ENCODE data around the gene CTRL. TPM values are rescaled to one million over a fixed set of nuclear protein-coding genes. Genes with fewer than 3 reads are reported as not detected.
"Not testable (repeated sequence)": the region's sequence is repeated elsewhere in the genome, so short reads cannot be mapped to it uniquely, and the experiment has no call there.

Gene CTRL
- total RNA-seq, 1 donor from 2014 or later = 0.96 TPM

DNA sequence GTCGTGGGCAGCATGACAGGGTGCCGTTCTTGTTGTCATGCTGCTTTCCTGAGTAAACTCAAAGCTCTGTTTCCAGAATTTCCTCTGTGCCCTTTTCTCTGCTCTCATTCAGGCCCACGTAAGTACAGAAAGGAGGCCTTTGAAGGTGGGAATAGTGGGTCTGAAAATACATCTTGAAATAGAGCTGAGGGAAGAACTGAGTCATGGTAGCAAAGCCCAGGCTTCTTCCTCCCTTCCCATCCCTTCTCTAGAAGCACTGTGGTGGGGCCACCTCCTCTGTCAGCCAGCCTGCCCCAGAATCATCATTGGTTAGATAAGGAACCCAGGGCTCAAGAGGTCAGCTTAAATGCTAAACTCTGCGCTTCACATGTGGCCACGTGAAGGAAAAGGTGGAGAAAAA, 9.4 kb downstream of the CTRL start:
- intact Hi-C loops (cut with DNase I) = loop anchor here (10.0 kb wide), 2 partner anchors 97 to 247 kb away; no protein-coding TSS in a partner anchor
- TF ChIP-seq, protein P1, sequence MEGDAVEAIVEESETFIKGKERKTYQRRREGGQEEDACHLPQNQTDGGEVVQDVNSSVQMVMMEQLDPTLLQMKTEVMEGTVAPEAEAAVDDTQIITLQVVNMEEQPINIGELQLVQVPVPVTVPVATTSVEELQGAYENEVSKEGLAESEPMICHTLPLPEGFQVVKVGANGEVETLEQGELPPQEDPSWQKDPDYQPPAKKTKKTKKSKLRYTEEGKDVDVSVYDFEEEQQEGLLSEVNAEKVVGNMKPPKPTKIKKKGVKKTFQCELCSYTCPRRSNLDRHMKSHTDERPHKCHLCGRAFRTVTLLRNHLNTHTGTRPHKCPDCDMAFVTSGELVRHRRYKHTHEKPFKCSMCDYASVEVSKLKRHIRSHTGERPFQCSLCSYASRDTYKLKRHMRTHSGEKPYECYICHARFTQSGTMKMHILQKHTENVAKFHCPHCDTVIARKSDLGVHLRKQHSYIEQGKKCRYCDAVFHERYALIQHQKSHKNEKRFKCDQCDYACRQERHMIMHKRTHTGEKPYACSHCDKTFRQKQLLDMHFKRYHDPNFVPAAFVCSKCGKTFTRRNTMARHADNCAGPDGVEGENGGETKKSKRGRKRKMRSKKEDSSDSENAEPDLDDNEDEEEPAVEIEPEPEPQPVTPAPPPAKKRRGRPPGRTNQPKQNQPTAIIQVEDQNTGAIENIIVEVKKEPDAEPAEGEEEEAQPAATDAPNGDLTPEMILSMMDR (IDR thresholded peaks at IDR 0.05) = no peak
- peaks cover 22% of the 10 kb centered on the region for H3K4me1 ChIP-seq
- H3K27ac ChIP-seq = no peak overlapping the region
- no peak overlapping the region for H3K4me3 ChIP-seq
- ATAC-seq = no peak
- H3K9me3 ChIP-seq = no peaks in the 10 kb centered on the region
- H3K36me3 ChIP-seq = peaks cover 2% of the 10 kb centered on the region
- DNase-seq = no peak
- H3K27me3 ChIP-seq = no peaks in the 10 kb centered on the region

DNA sequence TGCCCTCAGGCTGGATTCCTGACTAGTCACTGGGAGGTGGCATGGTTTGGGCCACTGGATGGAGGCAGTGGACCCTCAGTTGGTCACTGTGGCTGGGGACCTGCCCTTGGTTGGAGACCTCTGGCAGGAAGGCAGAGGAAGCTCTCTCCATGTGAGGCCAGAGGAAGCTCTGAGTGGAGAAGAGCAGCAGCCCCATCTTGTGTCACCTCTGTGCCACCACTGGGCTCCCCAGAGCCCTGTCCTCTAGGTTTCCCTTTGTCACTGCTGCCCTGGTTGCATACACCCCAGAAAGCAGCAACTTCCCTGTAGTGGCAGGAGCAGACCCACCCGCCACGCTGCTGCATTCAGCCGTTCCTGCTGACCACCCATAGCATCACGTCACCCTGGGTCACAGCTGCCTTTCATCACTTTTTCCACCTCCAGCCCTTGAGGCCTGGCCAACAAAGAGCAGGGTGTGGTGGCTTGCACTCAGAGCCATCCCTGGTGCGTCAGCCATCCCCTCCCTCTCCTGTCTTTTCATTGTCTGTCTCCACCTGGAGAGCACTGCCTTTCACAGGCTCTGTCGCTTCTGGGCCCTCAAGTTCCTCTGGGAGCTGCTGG, 11.9 kb downstream of the CTRL start:
- intact Hi-C loops (cut with DNase I) = loop anchor here (10.0 kb wide), 2 partner anchors 95 to 245 kb away; no protein-coding TSS in a partner anchor
- no peaks in the 10 kb centered on the region for H3K36me3 ChIP-seq
- TF ChIP-seq, protein P1 (IDR thresholded peaks at IDR 0.05) = no peak
- H3K4me3 ChIP-seq = no peak overlapping the region
- DNase-seq (no peak), ATAC-seq (no peak)
- peaks cover 25% of the 10 kb centered on the region for H3K4me1 ChIP-seq
- H3K27ac ChIP-seq = no peak overlapping the region
- no peaks in the 10 kb centered on the region for H3K27me3 ChIP-seq
- no peaks in the 10 kb centered on the region for H3K9me3 ChIP-seq

DNA sequence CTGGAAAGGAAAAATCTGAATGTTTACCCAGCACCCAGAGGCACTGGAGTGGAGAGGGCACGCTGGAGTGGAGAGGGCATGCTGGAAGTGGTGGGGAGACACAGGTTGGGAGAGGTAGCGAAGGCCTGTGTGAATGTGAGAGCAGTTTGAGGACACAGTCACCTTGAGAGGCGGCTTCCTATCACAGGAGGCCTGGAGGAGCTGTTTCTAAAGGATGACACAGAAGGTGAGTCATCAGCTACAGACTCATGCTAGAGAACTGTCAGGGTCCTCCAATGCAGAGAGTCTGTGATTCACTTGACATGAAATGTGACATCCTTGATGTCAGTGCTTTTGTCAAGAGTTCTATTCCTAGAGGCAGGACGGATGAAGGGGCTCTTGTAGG, 13.8 kb downstream of the CTRL start:
- Histone ChIP-seq H3K27ac (no peak overlapping the region), H3K9me3 (no peaks in the 10 kb centered on the region), H3K4me1 (peaks cover 25% of the 10 kb centered on the region), H3K4me3 (no peak overlapping the region), H3K27me3 (no peaks in the 10 kb centered on the region), H3K36me3 (no peaks in the 10 kb centered on the region)
- intact Hi-C loops (cut with DNase I) = no loop called here
- DNase-seq (no peak), ATAC-seq (peak; percentile 58)
- TF ChIP-seq, protein P1 (IDR thresholded peaks at IDR 0.05) = no peak

DNA sequence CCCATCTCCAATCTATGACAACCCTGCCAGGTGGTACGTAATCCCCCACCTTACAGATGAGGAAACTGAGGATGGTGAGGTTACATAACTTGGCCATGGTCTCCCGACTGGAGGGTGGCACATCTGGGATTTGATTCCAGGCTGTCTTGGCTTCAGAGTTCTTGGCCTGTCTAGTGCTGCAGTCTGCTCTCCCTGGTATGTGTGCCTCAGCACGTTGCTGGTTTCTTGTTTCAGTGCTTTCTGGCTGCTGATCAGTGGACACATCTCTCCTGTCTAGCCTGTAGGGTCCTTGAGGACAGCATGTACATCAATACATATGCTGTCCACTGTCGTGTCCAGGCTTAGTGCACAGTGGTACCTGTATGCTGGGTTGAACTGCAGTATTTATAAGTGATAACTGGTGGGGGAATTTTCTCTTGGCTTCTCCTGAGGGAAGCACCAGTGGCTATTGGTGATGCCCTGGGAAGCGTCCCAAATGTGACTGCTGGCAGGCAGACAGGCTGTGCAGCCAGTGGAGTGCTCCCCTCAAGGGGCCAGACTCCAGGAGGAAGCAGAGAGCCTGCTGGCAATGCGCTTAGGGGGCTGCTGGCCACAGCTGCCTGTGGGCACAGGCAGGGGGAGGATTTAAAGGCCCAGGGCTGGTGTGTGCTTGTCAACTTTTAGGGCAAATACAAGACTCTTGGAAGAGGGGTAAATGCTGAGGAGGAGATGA, 14.4 kb downstream of the CTRL start:
- ATAC-seq (peak; percentile 40), DNase-seq (no peak)
- Histone ChIP-seq H3K9me3 (no peaks in the 10 kb centered on the region), H3K4me3 (no peak overlapping the region), H3K36me3 (no peaks in the 10 kb centered on the region), H3K27me3 (no peaks in the 10 kb centered on the region), H3K27ac (no peak overlapping the region), H3K4me1 (peaks cover 25% of the 10 kb centered on the region)
- TF ChIP-seq, protein P1 (IDR thresholded peaks at IDR 0.05) = no peak
- intact Hi-C loops (cut with DNase I) = no loop called here

DNA sequence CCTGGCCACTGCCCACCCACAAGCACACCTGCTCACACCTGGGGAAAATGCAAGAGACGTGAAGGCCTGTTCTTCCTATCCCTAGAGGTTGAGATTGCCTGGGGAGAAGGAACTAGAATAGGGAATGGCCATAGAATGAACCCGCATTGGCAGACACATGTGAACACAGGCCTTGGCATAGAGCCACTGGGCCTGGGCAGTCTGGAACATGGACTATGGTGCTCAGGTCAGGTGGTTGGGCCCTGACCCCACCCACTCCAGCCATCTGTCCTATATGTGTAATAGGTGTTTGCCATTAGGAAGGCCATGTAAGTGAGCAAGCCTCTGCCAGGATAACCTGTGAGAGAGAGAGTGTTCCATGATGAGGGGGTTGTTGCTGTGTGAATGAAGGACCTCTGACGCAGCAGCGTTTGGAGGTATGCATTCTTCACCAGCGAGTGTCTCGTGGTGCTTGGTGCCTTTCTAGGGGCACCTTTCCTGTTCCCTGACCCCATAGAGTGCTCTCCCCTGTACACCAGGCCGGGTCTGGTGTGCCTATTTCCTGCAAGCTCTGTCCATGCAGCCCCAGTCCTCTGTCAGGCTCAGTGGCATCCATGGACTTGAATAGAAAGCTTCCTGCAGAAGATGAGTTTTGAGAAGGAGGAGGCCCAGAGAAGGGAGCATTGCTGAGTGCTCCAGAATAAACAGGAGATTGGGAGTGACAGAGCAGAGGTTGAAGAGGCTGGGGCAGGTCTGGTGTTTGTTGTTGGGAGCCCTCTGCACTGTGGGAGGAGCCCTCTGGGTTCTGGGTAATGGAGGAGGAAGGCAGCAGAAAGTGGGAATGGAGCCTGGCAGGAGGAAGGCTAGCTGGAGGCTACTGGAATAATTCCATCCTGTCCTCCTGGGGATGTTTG, 15.6 kb downstream of the CTRL start:
- Histone ChIP-seq H3K27me3 (no peaks in the 10 kb centered on the region), H3K4me3 (no peak overlapping the region), H3K9me3 (no peaks in the 10 kb centered on the region), H3K27ac (no peak overlapping the region), H3K36me3 (peaks cover 5% of the 10 kb centered on the region), H3K4me1 (peaks cover 25% of the 10 kb centered on the region)
- intact Hi-C loops (cut with DNase I) = no loop called here
- TF ChIP-seq, protein P1 (IDR thresholded peaks at IDR 0.05) = no peak
- ATAC-seq (peak; percentile 22), DNase-seq (no peak)

DNA sequence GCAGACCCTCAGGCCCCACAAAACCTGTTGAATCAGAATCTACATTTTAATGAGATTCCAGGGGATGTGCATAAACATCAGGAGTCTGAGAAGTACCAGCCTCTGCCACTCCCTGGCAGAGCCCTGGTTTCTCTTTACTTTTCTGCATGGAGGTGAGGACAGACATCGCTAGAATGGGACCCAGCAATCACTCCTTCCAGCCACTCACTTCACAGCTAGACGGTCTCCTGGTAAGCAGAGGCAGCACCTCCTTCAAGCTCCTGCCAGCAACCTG, 16.2 kb downstream of the CTRL start:
- intact Hi-C loops (cut with DNase I); H3K27me3 ChIP-seq; ATAC-seq; H3K27ac ChIP-seq; DNase-seq; H3K9me3 ChIP-seq; H3K4me3 ChIP-seq: not testable (repeated sequence)
- Histone ChIP-seq H3K4me1 (peaks cover 25% of the 10 kb centered on the region), H3K36me3 (peaks cover 12% of the 10 kb centered on the region)
